ENCODE data around the gene PCSK9.

DNA sequence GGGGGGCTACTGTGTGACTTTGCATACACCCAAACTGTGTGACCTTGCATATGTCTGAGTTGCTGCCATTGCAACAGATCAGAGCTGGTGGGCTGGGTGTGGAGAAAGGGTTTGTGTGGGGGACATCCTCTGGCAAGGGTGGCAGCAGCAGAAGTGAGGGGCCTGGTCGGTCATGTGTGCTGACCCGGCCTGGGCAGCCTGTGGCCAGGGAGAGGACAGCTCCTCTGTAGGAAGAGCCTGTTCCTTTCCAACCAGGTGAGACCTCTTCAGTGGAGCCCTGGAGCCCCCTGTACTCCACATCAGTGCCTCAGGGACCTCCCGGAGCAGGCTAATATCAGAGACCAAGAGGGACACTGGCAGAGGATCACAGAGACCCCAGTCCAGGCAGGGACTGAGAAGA lies 8.3 kb downstream of the PCSK9 start:
- TF ChIP-seq EZH2 (IDR thresholded peaks at IDR 0.05; ENCODE audit: low read length): no peak
- TF ChIP-seq CTCF (optimal IDR thresholded peaks at IDR 0.05 in 1 of 3, IDR thresholded peaks at IDR 0.05 in 1 of 3, conservative IDR thresholded peaks at IDR 0.05 in 1 of 3; ENCODE audit: extremely low read depth in 1 of 3, insufficient read depth in 2 of 3, low read length in 3 of 3): no peak

All from keratinocyte (primary cell).